K562 (cell line): Measurements from ENCODE around the gene WSCD2. TPM values are rescaled to one million over a fixed set of nuclear protein-coding genes. Genes with fewer than 3 reads are reported as not detected.
A peak's percentile ranks its signal among the peaks of the same experiment; 100 is the strongest.

Experiments
- CCAR2 ChIP-seq: fragments of 200-400 bp; formaldehyde crosslinking; IDR thresholded peaks from 2 replicates; pipeline ENCODE4 v1.6.1; 2017; ENCODE audit warnings: mild to moderate bottlenecking, low read depth, low read length
- EHMT2 ChIP-seq: fragments of 450-650 bp; IDR thresholded peaks from 2 replicates; pipeline ENCODE4 v1.6.1; 2018; ENCODE audit warnings: antibody characterized with exemption
- JUN ChIP-seq, 2 experiments: sonication (generic) in 1 of 2; formaldehyde crosslinking in 1 of 2; IDR thresholded peaks; 2 replicates each; pipeline versions ENCODE4 v1.6.1 to v1.8.0; 2012 to 2022; ENCODE audit warnings: borderline replicate concordance in 2 of 2, mild to moderate bottlenecking in 2 of 2, improper control_type of control experiment in 1 of 2, low read depth in 1 of 2, low read length in 1 of 2, missing genetic modification reagents in 1 of 2
- KLF6 ChIP-seq: fragments of 250-450 bp; sonication (Bioruptor Pico); IDR thresholded peaks from 2 replicates; pipeline ENCODE4 v1.4.0; 2020; ENCODE audit warnings: mild to moderate bottlenecking, moderate library complexity, borderline replicate concordance
- MTA2 ChIP-seq: fragments of 450-650 bp; IDR thresholded peaks from 2 replicates; pipeline ENCODE4 v1.6.1; 2016; ENCODE audit warnings: low read depth
- MYNN ChIP-seq, 2 experiments: sonication (generic); formaldehyde crosslinking in 1 of 2; IDR thresholded peaks; 2 replicates each; pipeline versions ENCODE4 v1.5.0 to v1.6.1; 2016 to 2020; ENCODE audit warnings: antibody characterized with exemption in 1 of 2, missing genetic modification reagents in 1 of 2
- NRF1 ChIP-seq, 2 experiments: fragments of 450-650 bp; IDR thresholded peaks in 1 of 2; conservative IDR thresholded peaks in 1 of 2; 2 replicates each; pipeline ENCODE4 v1.6.1; 2014; ENCODE audit warnings: mild to moderate bottlenecking in 2 of 2
- SNIP1 ChIP-seq: fragments of 450-650 bp; IDR thresholded peaks from 2 replicates; pipeline ENCODE4 v1.7.1; 2017; ENCODE audit warnings: low read depth, mild to moderate bottlenecking
- TAF15 ChIP-seq: fragments of 200-400 bp; formaldehyde crosslinking; IDR thresholded peaks from 2 replicates; pipeline ENCODE4 v1.6.1; 2017; ENCODE audit warnings: mild to moderate bottlenecking, low read depth, low read length, moderate library complexity
- TBP ChIP-seq: optimal IDR thresholded peaks from 2 replicates; pipeline ENCODE3; 2011; ENCODE audit warnings: low read depth, low read length, improper control_type of control experiment
- TEAD1 ChIP-seq, 2 experiments: fragments of 450-650 bp in 1 of 2; sonication (generic) in 1 of 2; formaldehyde crosslinking; IDR thresholded peaks; 2 replicates each; pipeline versions ENCODE4 v1.4.0 to v1.8.0; 2020 to 2022; ENCODE audit warnings: mild to moderate bottlenecking in 2 of 2, missing genetic modification reagents in 1 of 2
- TEAD2 ChIP-seq: fragments of 450-650 bp; IDR thresholded peaks from 2 replicates; pipeline ENCODE4 v1.6.1; 2016; ENCODE audit warnings: missing genetic modification characterization, control low read depth, missing compliant biosample characterization
- ZBTB40 ChIP-seq, 2 experiments: fragments of 450-650 bp in 1 of 2; sonication (generic) in 1 of 2; formaldehyde crosslinking in 1 of 2; IDR thresholded peaks; 2 replicates each; pipeline versions ENCODE4 v1.7.1 to v1.9.0; 2016 to 2022; ENCODE audit warnings: inconsistent platforms in 1 of 2, mild to moderate bottlenecking in 1 of 2, missing genetic modification reagents in 1 of 2
- polyA plus RNA-seq, 8 experiments: library from polyadenylated mRNA; depleted of rRNA in 4 of 8; stranded (reverse) in 5 of 8; unstranded in 3 of 8; fragments of >200 nt; fragmentation: Nextera tagmentation in 2 of 8; fragmentation: Illumina TruSeq in 1 of 8; extraction: Ambion mirVana in 2 of 8; extraction: Trizol in 1 of 8; gene quantifications; 2 replicates each; pipeline versions ENCODE4 v1.2.1 to v1.2.3, GENCODE V29; 2011 to 2014; ENCODE audit warnings: inconsistent platforms in 1 of 8, missing spikeins in 1 of 8
- total RNA-seq, 7 experiments: library from RNA; depleted of rRNA in 6 of 7; stranded (reverse); fragments of >200 nt in 6 of 7; fragmentation: Illumina TruSeq in 2 of 7; extraction: Trizol in 2 of 7; gene quantifications; 2 replicates each; pipeline versions ENCODE4 v1.2.1 to v1.2.3, GENCODE V29; 2011 to 2021; ENCODE audit warnings: low replicate concordance in 1 of 7
- TF ChIP-seq, protein P1 (sequence below), 2 experiments: fragments of 200-800 bp in 1 of 2; sonication (Bioruptor generic) in 1 of 2; sonication (generic) in 1 of 2; formaldehyde crosslinking in 1 of 2; IDR thresholded peaks in 1 of 2; conservative IDR thresholded peaks in 1 of 2; 2 replicates each; pipeline versions ENCODE4 v1.5.0 to v1.6.1; 2016 to 2020; ENCODE audit warnings: missing compliant biosample characterization in 1 of 2, missing genetic modification characterization in 1 of 2, missing genetic modification reagents in 1 of 2

WSCD2 gene
- total and polyA plus RNA-seq, 9 of the 15 experiments (the other 6 are each of a cell fraction or from before 2014, with no cell fraction given): 0.72 to 14.1 (median 4.0) TPM

DNA sequence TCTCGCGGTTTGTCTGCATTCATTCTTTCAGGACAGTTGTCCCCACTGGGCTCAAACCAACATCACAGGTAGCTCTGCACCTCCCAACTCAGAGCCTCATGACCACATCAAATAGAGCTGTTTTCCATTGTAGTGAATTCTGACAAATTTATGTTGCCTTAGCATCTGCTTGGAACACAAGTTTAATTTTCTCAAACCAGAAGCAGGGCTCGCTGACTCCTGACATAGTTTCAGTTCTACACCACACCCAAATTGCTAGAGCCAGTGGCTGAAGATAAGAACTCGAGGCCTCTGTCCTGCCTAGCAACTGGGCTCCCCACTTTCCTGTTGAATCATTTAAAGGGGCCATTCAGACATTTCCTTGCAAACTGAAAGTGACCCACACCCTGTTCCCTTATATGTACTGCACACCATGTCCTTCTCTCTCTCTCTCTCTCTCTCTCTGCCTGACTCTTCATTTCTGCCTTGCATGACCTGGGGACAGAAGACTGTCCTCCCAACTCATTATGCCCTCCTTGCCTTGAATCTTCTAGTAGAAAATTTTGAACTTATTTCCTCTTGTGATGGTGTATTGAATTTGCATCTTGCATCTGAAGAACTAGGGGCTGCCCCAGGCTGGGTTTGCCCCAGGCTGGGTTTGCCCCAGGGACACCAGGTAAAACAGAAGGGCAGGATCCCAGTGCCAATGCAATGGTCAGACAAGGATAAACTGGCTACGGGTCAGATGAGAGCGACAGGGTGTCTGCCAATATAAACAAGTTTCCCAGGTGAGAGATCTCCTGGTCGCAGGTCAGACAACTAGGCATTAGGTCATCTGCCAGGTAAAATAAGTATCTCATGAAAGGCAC, 9.7 kb upstream of the WSCD2 start (continued):
- TF ChIP-seq EHMT2 (peak; percentile 56), MYNN (IDR thresholded peaks at IDR 0.05) (0 out of 2 replicates have a peak, but pooled peaks have one; percentile 41), MYNN (CRISPR knock-in tag; IDR thresholded peaks at IDR 0.05) (no peak), TBP (no peak), MTA2 (peak; percentile 31; the same call in 1 of the 2 replicates), KLF6 (CRISPR knock-in tag) (peak; percentile 36; the same call in 1 of the 2 replicates), JUN (IDR thresholded peaks at IDR 0.05; ENCODE audit: borderline replicate concordance, low read depth, low read length) (0 out of 2 replicates have a peak, but pooled peaks have one; percentile 18), JUN (CRISPR knock-in tag; IDR thresholded peaks at IDR 0.05; ENCODE audit: borderline replicate concordance) (no peak), TEAD1 (CRISPR knock-in tag; IDR thresholded peaks at IDR 0.05) (peak in 1 of 2 experiments; percentile 54; a peak in 1 of 4 replicates), TEAD2 (tag) (no peak), TAF15 (no peak), CCAR2 (no peak), ZBTB40 (IDR thresholded peaks at IDR 0.05) (no peak), ZBTB40 (CRISPR knock-in tag; IDR thresholded peaks at IDR 0.05) (no peak), NRF1 (conservative IDR thresholded peaks at IDR 0.05 in 1 of 2, IDR thresholded peaks at IDR 0.05 in 1 of 2) (0 out of 4 replicates have a peak, but pooled peaks of 1 of the 2 experiments have one; percentile 16), SNIP1 (peak; percentile 78)
- TF ChIP-seq, protein P1, sequence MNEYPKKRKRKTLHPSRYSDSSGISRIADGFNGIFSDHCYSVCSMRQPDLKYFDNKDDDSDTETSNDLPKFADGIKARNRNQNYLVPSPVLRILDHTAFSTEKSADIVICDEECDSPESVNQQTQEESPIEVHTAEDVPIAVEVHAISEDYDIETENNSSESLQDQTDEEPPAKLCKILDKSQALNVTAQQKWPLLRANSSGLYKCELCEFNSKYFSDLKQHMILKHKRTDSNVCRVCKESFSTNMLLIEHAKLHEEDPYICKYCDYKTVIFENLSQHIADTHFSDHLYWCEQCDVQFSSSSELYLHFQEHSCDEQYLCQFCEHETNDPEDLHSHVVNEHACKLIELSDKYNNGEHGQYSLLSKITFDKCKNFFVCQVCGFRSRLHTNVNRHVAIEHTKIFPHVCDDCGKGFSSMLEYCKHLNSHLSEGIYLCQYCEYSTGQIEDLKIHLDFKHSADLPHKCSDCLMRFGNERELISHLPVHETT (CRISPR knock-in tag; conservative IDR thresholded peaks at IDR 0.05 in 1 of 2, IDR thresholded peaks at IDR 0.05 in 1 of 2): peak in 1 of 2 experiments; percentile 86; a peak in 2 of 4 replicates
